Measurements from ENCODE around the gene EHBP1.

The EHBP1 gene

GRCh38 chr2:62801110-62801509 is 95.6 kb downstream of the EHBP1 start:
- no peak for TF ChIP-seq ZNF24 (tag by site-specific recombination; IDR thresholded peaks at IDR 0.05)
- no peak for TF ChIP-seq ZNF37A (tag by site-specific recombination; IDR thresholded peaks at IDR 0.05)
- TF ChIP-seq ZNF140 (tag by site-specific recombination; IDR thresholded peaks at IDR 0.05) = no peak
- no peak for TF ChIP-seq PRDM6 (tag by site-specific recombination; IDR thresholded peaks at IDR 0.05)
- TF ChIP-seq SALL2 (tag by site-specific recombination; IDR thresholded peaks at IDR 0.05; ENCODE audit: borderline replicate concordance) = no peak
- no peak for TF ChIP-seq ZNF529 (tag by site-specific recombination; IDR thresholded peaks at IDR 0.05; ENCODE audit: insufficient replicate concordance)
- TF ChIP-seq TSHZ1 (tag by site-specific recombination; IDR thresholded peaks at IDR 0.05; ENCODE audit: borderline replicate concordance) = no peak
- no peak for TF ChIP-seq ZSCAN30 (tag by site-specific recombination; IDR thresholded peaks at IDR 0.05)
- no peak for TF ChIP-seq REPIN1 (tag by site-specific recombination; IDR thresholded peaks at IDR 0.05; ENCODE audit: low read depth)
- TF ChIP-seq ZNF155 (tag by site-specific recombination; IDR thresholded peaks at IDR 0.05) = no peak
- no peak for TF ChIP-seq ZSCAN5A (tag by site-specific recombination; IDR thresholded peaks at IDR 0.05)
- TF ChIP-seq SCRT2 (tag by site-specific recombination; IDR thresholded peaks at IDR 0.05) = no peak
- TF ChIP-seq, protein P1, sequence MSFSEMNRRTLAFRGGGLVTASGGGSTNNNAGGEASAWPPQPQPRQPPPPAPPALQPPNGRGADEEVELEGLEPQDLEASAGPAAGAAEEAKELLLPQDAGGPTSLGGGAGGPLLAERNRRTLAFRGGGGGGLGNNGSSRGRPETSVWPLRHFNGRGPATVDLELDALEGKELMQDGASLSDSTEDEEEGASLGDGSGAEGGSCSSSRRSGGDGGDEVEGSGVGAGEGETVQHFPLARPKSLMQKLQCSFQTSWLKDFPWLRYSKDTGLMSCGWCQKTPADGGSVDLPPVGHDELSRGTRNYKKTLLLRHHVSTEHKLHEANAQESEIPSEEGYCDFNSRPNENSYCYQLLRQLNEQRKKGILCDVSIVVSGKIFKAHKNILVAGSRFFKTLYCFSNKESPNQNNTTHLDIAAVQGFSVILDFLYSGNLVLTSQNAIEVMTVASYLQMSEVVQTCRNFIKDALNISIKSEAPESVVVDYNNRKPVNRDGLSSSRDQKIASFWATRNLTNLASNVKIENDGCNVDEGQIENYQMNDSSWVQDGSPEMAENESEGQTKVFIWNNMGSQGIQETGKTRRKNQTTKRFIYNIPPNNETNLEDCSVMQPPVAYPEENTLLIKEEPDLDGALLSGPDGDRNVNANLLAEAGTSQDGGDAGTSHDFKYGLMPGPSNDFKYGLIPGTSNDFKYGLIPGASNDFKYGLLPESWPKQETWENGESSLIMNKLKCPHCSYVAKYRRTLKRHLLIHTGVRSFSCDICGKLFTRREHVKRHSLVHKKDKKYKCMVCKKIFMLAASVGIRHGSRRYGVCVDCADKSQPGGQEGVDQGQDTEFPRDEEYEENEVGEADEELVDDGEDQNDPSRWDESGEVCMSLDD (tag by site-specific recombination; IDR thresholded peaks at IDR 0.05) = no peak
- TF ChIP-seq ZNF600 (tag by site-specific recombination; IDR thresholded peaks at IDR 0.05) = no peak
- TF ChIP-seq ZFP41 (tag by site-specific recombination; IDR thresholded peaks at IDR 0.05; ENCODE audit: borderline replicate concordance) = no peak
- no peak for TF ChIP-seq MYNN (tag by site-specific recombination; IDR thresholded peaks at IDR 0.05; ENCODE audit: borderline replicate concordance)
- POLR2A ChIA-PET = no interaction called here

More at GRCh38 chr2:62801110-62801509, 95.6 kb downstream of the EHBP1 start:
- CTCF ChIA-PET = interaction anchor here (0.6 to 0.8 kb wide), 2 partner anchors 14 to 947 kb away, joined by 3 read pairs; no protein-coding TSS in a partner anchor
- Histone ChIP-seq H3K4me1 (ENCODE audit: control insufficient read depth, insufficient read depth, low read length) (no peaks in the 10 kb centered on the region), H3K27ac (ENCODE audit: extremely low read depth, low read depth, low read length) (no peak overlapping the region), H3K9me3 (ENCODE audit: control insufficient read depth, insufficient read depth, low read depth, low read length) (no peaks in the 10 kb centered on the region), H3K4me3 (ENCODE audit: low read depth, low read length) (no peak overlapping the region), H3K36me3 (ENCODE audit: control insufficient read depth in 2 of 2, insufficient read depth in 1 of 2, low read length in 2 of 2) (no peaks in the 10 kb centered on the region; a peak in 1 of 3 replicates)
